Measurements from ENCODE around the gene DNAJC27. TPM values are rescaled to one million over a fixed set of nuclear protein-coding genes. Genes with fewer than 3 reads are reported as not detected.

Gene DNAJC27
- total and polyA plus RNA-seq, 4 donors, result 1.7 to 13.9 (median 4.6) TPM

DNA sequence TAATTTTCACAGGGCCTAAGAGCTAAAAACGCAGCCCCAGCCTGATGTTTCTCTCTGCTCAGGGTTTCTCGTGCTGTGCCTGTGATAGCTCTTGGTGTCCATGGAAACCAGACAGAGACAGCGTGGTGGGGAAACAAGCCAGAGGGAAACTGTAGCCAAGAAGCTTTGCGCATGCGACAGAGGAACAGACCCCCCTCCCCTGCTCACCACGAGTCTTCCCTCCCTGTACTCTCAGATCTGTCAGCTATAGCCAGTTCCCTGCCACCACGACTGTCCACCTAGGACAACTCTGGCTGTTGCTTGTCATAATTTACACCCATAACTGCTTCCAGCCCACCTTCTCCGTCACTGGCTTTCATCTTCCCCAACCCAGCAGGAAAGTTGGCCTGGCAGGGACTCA lies 13.2 kb upstream of the DNAJC27 start:
- Histone ChIP-seq H3K27ac (ENCODE audit: low read depth in 1 of 2, low read length in 1 of 2) (peak overlapping the region in 1 of 2 donors; percentile 86), H3K36me3 (ENCODE audit: control insufficient read depth in 4 of 4, insufficient read depth in 4 of 4, low read length in 4 of 4) (no peaks in the 10 kb centered on the region), H3K9ac (ENCODE audit: insufficient read depth in 1 of 2, low read length in 2 of 2) (peak overlapping the region in 1 of 2 donors; percentile 89), H3K9me3 (ENCODE audit: control insufficient read depth in 4 of 4, insufficient read depth in 3 of 4, low read length in 3 of 4) (no peaks in the 10 kb centered on the region), H3K27me3 (ENCODE audit: control insufficient read depth in 3 of 3, insufficient read depth in 3 of 3, low read length in 2 of 3) (no peaks in the 10 kb centered on the region), H3K4me1 (ENCODE audit: control insufficient read depth in 5 of 5, insufficient read depth in 5 of 5, low read length in 5 of 5) (peaks cover 0 to 24% (median 8%) of the 10 kb centered on the region in 5 donors), H3K4me3 (no peak overlapping the region)
- 15 to 31% methylated on average over 8 of the region's 8 CpGs for WGBS, 2 donors
- no peak for ATAC-seq (ENCODE audit: insufficient read depth, low FRiP score)
- DNase-seq, result peak; percentile 95 to 98 (median 98)
- TF ChIP-seq, protein P1, sequence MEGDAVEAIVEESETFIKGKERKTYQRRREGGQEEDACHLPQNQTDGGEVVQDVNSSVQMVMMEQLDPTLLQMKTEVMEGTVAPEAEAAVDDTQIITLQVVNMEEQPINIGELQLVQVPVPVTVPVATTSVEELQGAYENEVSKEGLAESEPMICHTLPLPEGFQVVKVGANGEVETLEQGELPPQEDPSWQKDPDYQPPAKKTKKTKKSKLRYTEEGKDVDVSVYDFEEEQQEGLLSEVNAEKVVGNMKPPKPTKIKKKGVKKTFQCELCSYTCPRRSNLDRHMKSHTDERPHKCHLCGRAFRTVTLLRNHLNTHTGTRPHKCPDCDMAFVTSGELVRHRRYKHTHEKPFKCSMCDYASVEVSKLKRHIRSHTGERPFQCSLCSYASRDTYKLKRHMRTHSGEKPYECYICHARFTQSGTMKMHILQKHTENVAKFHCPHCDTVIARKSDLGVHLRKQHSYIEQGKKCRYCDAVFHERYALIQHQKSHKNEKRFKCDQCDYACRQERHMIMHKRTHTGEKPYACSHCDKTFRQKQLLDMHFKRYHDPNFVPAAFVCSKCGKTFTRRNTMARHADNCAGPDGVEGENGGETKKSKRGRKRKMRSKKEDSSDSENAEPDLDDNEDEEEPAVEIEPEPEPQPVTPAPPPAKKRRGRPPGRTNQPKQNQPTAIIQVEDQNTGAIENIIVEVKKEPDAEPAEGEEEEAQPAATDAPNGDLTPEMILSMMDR (IDR thresholded peaks at IDR 0.05; ENCODE audit: control extremely low read depth, extremely low read depth), result no peak

DNA sequence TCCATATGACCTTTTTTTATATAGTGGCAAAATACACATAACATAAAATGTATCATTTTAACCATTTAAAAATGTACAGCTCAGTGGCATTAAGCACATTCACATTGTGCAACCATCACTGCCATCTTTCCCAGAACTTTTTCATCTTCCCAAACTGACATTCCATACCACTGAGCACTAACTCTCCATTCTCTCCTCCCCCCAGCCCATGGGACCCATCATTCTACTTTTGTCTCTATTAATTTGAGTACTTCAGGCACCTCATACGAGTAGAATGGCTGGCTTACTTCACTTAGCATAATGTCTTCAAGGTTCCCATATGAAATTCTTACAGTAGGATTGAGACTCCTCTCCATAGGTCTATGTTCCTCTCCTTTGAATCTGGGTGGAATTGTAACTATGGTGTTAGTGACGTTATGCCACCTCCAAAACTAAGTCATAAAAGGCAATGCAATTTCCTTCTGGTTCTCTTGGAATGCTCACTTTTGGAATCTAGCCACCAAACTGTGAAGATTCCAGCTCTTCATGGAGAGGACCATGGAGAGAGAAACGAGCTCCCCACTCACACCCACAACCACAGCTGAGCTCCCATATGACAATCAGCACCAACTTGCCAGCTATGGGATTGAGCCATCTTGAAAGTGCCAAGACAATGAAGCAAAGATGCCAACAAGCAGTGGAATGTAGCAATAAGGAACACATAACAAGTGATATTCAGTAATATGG lies 9.8 kb upstream of the DNAJC27 start:
- H3K4me1 ChIP-seq (ENCODE audit: control insufficient read depth in 5 of 5, insufficient read depth in 5 of 5, low read length in 5 of 5), result peaks cover 0 to 22% (median 8%) of the 10 kb centered on the region in 5 donors
- H3K27me3 ChIP-seq (ENCODE audit: control insufficient read depth in 3 of 3, insufficient read depth in 3 of 3, low read length in 2 of 3), result no peaks in the 10 kb centered on the region
- no peak for ATAC-seq (ENCODE audit: insufficient read depth, low FRiP score)
- no peak overlapping the region for H3K4me3 ChIP-seq
- no peaks in the 10 kb centered on the region for H3K9me3 ChIP-seq (ENCODE audit: control insufficient read depth in 4 of 4, insufficient read depth in 3 of 4, low read length in 3 of 4)
- no peak overlapping the region for H3K27ac ChIP-seq (ENCODE audit: low read depth in 1 of 2, low read length in 1 of 2)
- DNase-seq, result no peak
- H3K36me3 ChIP-seq (ENCODE audit: control insufficient read depth in 4 of 4, insufficient read depth in 4 of 4, low read length in 4 of 4), result peaks cover 0 to 7% (median 3%) of the 10 kb centered on the region in 4 donors
- no peak overlapping the region for H3K9ac ChIP-seq (ENCODE audit: insufficient read depth in 1 of 2, low read length in 2 of 2)
- TF ChIP-seq, protein P1 (IDR thresholded peaks at IDR 0.05; ENCODE audit: control extremely low read depth, extremely low read depth), result no peak
- 72 to 81% methylated on average over 3 of the region's 3 CpGs for WGBS, 2 donors

DNA sequence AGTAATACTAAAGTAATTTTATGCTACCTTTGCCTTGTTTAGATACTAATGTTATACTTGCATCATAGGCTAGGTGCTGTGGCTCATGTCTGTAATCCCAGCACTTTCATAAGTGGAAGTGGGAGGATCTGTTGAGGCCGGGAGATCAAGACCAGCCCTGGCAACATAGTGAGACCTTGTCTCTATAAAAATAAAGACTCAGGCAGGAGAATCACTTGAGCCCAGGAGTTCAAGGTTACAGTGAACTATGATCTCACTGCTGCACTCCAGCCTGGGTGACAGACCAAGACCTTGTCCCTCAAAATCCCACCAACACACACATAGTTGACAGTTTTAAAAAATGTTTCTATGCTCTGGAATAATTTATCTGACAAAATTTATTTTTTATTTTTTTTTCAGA lies 6.9 kb upstream of the DNAJC27 start:
- Histone ChIP-seq H3K9me3 (ENCODE audit: control insufficient read depth in 4 of 4, insufficient read depth in 3 of 4, low read length in 3 of 4) (no peaks in the 10 kb centered on the region), H3K4me3 (no peak overlapping the region), H3K9ac (ENCODE audit: insufficient read depth in 1 of 2, low read length in 2 of 2) (no peak overlapping the region), H3K27me3 (ENCODE audit: control insufficient read depth in 3 of 3, insufficient read depth in 3 of 3, low read length in 2 of 3) (no peaks in the 10 kb centered on the region), H3K36me3 (ENCODE audit: control insufficient read depth in 4 of 4, insufficient read depth in 4 of 4, low read length in 4 of 4) (peaks cover 0 to 7% (median 3%) of the 10 kb centered on the region in 4 donors), H3K27ac (ENCODE audit: low read depth in 1 of 2, low read length in 1 of 2) (no peak overlapping the region), H3K4me1 (ENCODE audit: control insufficient read depth in 5 of 5, insufficient read depth in 5 of 5, low read length in 5 of 5) (peaks cover 0 to 3% (median 0%) of the 10 kb centered on the region in 5 donors)
- WGBS, 2 donors, result 72 to 77% methylated on average over 1 of the region's 1 CpG
- no peak for DNase-seq
- TF ChIP-seq, protein P1 (IDR thresholded peaks at IDR 0.05; ENCODE audit: control extremely low read depth, extremely low read depth), result no peak
- no peak for ATAC-seq (ENCODE audit: insufficient read depth, low FRiP score)

All from lung (tissue), 12 donors.